Activated CD4-positive, alpha-beta T cell treated with anti-CD3 and anti-CD28 coated beads for 4 hours (primary cell): ENCODE measurements around the gene ADAMTSL4.
A peak's percentile ranks its signal among the peaks of the same experiment; 100 is the strongest.
"Not testable (repeated sequence)": the region's sequence is repeated elsewhere in the genome, so short reads cannot be mapped to it uniquely, and the experiment has no call there.

ENCODE experiments used
- DNase-seq, 2 donors: peaks; one replicate each; pipeline ENCODE4 v3.0.0-alpha.2; 2020

The ADAMTSL4 gene

DNA sequence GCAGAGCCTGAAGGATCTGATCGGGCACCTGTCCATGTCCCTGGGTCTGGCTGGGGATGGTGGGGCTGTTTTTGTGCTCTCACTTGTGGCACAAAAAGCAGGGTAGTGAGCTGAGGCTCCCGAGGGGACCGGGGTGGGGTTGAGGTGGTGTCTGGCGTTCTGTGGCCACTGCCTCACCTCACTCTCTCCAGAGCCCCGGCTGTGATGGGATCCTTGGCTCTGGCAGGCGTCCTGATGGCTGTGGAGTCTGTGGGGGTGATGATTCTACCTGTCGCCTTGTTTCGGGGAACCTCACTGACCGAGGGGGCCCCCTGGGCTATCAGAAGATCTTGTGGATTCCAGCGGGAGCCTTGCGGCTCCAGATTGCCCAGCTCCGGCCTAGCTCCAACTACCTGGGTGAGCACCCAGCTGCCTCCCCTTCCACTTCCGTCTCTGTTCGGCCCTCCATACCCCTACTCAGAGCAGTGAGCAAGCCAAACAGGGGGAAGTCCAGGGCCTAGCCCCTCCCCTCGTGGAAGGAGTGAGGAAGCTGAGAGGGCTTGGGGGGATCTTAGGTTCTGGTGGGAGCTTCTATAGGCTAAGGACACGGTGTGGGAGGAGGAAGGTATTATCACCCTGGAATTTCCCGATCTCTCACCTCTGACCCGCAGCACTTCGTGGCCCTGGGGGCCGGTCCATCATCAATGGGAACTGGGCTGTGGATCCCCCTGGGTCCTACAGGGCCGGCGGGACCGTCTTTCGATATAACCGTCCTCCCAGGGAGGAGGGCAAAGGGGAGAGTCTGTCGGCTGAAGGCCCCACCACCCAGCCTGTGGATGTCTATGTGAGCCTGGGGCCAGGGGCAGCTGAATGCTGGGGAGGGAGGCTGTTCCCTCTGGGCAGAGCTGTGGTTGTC lies 7.0 kb downstream of the ADAMTSL4 start:
- DNase-seq, result no peak

- no peak for DNase-seq
Measured at GRCh38 chr1:150557065-150557600, 7.9 kb downstream of the ADAMTSL4 start.

DNA sequence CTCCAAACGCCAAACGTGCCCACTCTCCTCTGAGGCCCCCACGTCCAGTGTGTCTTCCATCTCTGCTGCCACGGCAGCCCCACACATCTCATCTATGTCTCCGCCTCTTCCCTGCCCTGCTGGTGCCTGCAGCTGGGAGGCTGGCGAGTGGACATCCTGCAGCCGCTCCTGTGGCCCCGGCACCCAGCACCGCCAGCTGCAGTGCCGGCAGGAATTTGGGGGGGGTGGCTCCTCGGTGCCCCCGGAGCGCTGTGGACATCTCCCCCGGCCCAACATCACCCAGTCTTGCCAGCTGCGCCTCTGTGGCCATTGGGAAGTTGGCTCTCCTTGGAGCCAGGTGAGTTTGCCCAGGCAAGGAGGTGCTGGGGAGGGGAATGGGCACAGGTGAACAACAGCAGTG lies 8.6 kb downstream of the ADAMTSL4 start:
- DNase-seq, result no peak

DNA sequence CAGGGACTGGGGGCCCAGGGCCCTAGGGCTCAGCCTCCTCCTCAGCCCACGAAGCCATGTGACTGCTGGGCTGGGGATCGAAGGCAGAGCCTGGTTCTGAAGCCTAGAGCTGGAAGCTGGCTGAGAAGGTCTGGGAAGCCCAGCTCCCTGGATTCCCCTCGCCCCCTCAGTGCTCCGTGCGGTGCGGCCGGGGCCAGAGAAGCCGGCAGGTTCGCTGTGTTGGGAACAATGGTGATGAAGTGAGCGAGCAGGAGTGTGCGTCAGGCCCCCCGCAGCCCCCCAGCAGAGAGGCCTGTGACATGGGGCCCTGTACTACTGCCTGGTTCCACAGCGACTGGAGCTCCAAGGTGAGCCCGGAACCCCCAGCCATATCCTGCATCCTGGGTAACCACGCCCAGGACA lies 9.1 kb downstream of the ADAMTSL4 start:
- DNase-seq, result no peak

- no peak for DNase-seq
Measured at GRCh38 chr1:150558761-150559655, 9.8 kb downstream of the ADAMTSL4 start.

- no peak for DNase-seq
Measured at GRCh38 chr1:150559656-150560010, 10.4 kb downstream of the ADAMTSL4 start.

DNA sequence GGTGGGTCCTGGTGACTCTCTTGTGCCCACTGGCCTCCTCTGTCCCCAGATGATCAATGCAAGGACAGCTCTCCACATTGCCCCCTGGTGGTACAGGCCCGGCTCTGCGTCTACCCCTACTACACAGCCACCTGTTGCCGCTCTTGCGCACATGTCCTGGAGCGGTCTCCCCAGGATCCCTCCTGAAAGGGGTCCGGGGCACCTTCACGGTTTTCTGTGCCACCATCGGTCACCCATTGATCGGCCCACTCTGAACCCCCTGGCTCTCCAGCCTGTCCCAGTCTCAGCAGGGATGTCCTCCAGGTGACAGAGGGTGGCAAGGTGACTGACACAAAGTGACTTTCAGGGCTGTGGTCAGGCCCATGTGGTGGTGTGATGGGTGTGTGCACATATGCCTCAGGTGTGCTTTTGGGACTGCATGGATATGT lies 10.8 kb downstream of the ADAMTSL4 start:
- peak; percentile 74 to 79 for DNase-seq

- DNase-seq, result peak; percentile 83
Measured at GRCh38 chr1:150560576-150561253, 11.5 kb downstream of the ADAMTSL4 start.

DNA sequence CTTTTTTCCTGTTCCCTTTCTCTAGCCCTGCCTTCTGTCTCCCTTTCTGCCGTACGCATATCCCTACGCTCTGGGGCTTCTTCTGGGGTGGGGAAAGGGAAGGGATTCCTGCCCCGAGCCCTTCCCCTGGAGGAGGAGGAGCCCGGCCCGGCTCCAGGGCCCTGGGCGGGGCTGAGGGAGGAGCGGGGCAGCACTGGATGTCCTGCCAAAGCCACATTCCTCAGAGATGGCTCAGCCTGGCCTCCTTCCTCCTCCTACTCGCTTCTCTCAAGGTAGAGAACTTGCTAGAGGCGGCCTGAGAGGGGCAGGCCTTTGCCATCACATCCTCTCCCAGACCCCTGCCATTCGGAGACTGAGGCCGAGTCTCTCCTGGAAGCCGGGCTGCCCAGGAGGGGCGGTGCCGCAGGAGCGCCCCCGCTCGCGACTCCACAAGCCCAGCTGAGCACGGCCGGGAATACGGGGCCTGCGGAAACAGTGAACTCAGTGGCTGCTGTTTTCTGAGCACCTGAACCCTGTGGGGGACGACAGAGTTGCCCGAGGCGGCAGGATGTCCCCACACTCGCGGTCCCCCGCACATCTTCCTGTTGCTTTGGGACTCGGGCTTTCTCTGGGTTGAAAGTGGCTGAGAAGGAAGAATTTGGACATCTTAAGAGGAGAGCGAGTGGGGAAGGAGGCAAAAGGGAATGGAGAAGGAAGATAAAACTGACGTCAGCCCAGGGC lies 12.2 kb downstream of the ADAMTSL4 start:
- peak in 1 of 2 donors; percentile 57 for DNase-seq

GRCh38 chr1:150561974-150562445 lies 12.8 kb downstream of the ADAMTSL4 start:
- DNase-seq, result peak; percentile 90

DNA sequence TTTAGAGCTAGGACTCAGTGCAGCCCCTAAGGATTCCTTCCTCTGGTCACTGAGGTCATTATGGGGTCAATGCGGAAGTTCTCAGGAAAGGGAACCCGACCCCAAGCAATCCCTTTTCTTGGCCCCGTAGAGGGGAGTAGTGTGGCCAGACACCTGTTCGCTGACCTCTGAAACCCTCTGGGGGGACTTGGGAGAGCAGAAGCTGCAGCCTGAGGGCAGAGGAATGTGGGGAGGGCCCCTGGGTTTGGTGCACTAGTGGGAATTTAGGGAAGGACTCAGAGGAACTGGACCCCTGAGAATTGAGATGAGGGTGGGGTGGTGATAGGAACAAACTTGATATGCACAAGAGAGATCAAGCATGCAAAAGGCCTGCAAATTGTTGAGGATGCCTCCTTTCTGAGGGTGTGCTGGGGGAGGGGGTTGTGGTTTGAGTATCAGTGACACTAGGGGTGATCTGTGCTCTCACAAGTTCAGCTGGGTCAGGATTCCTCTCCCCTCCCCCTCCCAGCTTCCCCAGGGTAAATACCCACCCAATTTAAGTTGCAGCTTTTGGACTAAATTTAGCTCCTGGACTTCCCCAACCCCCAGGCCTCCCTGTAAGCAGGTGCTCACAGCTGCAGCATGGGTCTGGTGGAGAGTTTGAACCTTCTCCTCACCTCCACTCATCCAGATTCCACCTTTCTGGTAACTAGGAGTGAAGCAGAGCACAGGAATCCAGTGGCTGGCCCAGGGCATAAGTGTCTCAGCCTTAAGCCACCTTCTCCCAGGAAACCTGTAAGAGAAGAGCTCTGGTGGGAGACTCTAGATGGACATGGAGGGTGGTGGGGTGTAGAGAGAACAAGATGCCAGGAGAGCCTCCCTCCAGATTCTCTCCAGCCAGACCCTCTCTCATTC lies 13.5 kb downstream of the ADAMTSL4 start:
- peak; percentile 62 to 70 for DNase-seq

GRCh38 chr1:150563340-150564038 lies 14.3 kb downstream of the ADAMTSL4 start:
- DNase-seq, result peak in 1 of 2 donors; percentile 48

DNA sequence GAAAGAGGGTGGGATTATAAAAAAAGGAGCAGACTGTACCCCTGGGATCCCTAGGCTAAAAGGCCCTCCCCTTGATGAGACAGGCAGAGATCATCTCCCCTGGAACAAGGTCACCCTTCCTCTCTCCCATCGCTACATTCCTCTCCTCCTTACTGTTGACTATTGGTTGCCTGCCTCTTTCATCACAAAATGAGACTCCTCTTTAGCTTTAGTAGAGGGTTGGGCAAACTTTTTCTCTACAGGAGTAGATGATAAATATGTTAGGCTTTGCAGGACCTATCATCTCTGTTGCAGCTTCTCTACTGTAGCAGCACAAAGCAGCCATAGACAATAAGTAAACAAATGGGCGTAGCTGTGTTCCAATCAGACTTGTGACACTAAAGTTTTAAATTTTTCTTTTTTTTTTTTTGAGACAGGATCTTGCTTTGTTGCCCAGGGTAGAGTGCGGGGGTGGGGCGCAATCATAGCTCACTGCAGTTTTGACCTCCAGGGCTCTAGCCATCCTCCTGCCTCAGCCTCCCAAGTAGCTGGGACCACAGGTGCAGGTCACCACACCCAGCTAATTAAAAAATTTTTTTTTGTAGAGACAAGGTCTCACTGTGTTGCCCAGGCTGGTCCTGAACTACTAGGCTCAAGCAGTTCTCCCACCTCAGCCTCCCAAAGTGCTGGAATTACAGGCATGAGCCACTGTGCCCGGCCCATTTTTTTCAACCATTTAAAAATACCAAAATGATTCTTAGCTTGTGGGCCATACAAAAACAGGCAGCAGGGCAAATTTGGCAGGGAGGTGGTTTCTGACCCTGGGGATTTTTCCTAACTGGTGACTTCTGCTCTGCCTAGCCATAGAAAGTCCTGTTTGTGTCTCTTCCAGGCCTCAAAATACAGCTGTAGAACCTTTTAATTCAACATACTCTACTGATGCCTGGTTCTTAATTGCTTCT lies 15.1 kb downstream of the ADAMTSL4 start:
- DNase-seq, result no peak

GRCh38 chr1:150565240-150565991 lies 16.2 kb downstream of the ADAMTSL4 start:
- not testable (repeated sequence) for DNase-seq

DNA sequence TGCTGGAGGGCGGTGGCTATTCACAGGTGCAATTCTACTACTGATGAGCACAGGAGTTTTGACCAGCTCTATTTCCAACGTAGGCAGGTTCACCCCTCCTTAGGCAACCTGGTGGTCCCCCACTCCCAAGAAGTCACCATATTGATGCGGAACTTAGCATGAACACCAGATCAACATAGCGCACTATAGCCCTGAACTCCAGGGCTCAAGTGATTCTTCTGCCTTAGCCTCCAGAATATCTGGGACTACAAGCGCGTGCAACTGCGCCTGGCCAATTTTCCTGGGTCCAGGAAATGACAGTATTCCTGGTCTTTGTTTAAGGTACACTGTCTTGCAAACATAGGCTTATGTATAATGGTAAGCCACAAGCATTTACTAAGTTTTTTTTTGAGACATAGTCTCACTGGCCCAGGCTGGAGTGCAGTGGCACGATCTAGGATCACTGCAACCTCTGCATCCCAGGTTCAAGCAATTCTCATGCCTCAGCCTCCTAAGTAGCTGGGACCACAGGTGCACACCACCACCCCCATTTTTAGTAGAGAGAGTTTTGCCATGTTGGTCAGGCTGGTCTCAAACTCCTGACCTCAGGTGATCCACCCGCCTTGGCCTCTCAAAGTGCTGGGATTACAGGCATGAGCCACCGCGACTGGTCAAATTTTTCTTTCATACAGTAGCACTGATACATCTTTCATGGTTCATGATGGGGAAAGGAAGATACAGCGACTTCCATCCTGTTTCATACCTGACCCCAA lies 17.6 kb downstream of the ADAMTSL4 start:
- no peak for DNase-seq

- DNase-seq, result peak; percentile 52 to 55
Measured at GRCh38 chr1:150567341-150567716, 18.1 kb downstream of the ADAMTSL4 start.
